Adipose tissue (tissue), 3 donors: ENCODE measurements around the gene ADAM33. TPM values are rescaled to one million over a fixed set of nuclear protein-coding genes. Genes with fewer than 3 reads are reported as not detected.

ENCODE experiments used
- H3K27ac ChIP-seq: one replicate; pipeline ENCODE4 v1.5.1; 2013; ENCODE audit warnings: low read depth, low read length
- WGBS, 3 donors: extraction: QIAGEN DNeasy Blood & Tissue Kit; methylation state at CpG; one replicate each; pipeline ENCODE4 v1.1.7; 2013; 5-methylcytosine and 5-hydroxymethylcytosine counted together
- polyA plus RNA-seq, 3 donors: library from polyadenylated mRNA; stranded (reverse); fragments of 200-250 nt; gene quantifications; one replicate each; pipeline ENCODE4 v1.2.3, GENCODE V29; 2013
- donor health status: healthy with polysubstance abuse.
- donor health status: Bipolar disorder and iron deficiency.
- donor health status: healthy.

The ADAM33 gene, protein sequence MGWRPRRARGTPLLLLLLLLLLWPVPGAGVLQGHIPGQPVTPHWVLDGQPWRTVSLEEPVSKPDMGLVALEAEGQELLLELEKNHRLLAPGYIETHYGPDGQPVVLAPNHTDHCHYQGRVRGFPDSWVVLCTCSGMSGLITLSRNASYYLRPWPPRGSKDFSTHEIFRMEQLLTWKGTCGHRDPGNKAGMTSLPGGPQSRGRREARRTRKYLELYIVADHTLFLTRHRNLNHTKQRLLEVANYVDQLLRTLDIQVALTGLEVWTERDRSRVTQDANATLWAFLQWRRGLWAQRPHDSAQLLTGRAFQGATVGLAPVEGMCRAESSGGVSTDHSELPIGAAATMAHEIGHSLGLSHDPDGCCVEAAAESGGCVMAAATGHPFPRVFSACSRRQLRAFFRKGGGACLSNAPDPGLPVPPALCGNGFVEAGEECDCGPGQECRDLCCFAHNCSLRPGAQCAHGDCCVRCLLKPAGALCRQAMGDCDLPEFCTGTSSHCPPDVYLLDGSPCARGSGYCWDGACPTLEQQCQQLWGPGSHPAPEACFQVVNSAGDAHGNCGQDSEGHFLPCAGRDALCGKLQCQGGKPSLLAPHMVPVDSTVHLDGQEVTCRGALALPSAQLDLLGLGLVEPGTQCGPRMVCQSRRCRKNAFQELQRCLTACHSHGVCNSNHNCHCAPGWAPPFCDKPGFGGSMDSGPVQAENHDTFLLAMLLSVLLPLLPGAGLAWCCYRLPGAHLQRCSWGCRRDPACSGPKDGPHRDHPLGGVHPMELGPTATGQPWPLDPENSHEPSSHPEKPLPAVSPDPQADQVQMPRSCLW
- polyA plus RNA-seq = 10 to 100 TPM in 2 of 3 donors, 1 to 10 TPM in 1; 3.8 to 63.0 (median 24.2) TPM

DNA sequence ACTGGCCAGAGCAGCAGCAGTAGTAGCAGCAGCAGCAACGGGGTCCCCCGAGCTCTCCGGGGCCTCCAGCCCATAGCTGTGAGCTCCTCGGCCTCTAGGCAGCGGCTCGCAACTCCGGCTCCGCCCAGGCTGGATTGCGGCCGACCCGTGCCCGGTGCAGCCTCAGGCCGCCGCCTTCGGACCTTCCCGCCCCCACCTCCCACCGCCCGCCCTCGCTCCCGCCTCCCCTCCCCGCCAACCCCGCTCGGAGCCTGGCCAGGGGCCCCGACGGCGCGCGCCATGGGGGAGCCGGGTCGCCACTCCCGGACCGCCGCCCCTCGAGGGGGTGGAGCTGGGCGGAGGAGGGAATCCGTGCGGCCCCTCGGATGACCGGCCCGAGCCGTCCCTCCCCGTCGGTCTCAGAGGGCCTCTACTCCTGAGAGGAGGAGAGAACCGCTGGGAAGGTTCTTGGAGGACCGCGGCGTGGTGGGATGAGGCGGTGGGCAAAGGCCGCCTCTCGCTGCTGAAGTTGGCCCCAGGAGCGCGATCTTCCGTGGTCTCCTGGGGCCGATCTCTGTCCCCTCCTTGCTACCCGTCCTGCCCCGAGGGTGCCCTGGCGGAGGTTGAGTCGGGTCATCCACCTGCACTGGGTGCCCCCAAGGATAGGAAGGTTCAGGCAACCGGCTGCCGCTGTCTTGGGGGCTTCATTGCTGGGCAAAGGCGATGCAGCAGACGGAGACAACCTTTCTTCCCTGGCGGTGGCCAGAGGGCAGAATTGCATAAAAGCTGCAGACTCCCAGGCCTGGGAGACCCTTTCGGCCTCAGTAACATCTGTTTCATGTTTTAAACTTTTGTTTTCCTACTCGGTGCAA is at the start of gene ADAM33:
ADAM33 (minus strand) TSS at position 80 of the 851 bp plus-strand sequence; CDS start at position 74, 6 bp downstream.
- no peak within 1 kb of the TSS for H3K27ac ChIP-seq
- WGBS, 3 donors = 8 to 9% (median 8%) methylated on average over 47 to 65 of the region's 65 CpGs

DNA sequence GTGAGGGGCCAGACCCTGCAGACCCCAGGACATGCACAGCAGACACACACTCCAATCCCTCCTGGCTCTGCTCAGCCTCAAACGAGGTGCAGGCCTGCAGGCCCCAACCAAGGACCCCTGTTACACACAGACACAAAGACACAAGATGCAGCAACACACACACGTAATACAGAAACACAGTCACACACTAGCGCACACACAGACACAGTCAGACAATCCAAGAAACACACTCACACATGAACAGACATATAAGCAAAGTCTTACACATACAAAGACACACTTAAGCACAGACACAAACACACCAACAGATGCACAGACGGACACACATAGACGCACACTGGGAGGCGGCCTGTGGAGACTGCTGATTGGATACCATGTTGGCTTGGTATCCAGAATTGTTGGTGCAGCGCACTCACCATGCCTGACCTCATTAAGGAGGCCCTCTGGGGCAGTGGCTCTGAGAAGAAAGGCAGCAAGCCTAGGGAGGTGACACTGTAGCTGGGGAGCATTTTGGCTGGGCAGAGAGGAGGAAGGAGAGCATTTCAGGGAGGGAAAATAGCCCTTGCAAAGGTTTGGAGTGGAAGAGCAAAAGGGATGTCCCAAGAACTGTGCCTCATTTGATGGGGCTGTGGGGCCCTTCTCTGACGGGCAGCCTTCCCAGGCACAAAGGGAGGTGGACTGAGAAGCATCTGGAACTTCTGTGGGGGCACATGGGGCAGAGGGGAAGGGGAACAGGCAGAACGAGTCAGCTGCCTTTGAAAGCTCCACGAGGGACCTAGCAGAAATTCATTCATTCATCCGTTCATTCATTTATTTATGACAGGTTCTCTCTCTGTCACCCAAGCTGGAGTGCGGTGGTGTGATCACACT is 49.2 kb upstream of the ADAM33 start:
- WGBS, 3 donors = 79 to 86% (median 83%) methylated on average over 12 of the region's 12 CpGs
- H3K27ac ChIP-seq = no peak overlapping the region

DNA sequence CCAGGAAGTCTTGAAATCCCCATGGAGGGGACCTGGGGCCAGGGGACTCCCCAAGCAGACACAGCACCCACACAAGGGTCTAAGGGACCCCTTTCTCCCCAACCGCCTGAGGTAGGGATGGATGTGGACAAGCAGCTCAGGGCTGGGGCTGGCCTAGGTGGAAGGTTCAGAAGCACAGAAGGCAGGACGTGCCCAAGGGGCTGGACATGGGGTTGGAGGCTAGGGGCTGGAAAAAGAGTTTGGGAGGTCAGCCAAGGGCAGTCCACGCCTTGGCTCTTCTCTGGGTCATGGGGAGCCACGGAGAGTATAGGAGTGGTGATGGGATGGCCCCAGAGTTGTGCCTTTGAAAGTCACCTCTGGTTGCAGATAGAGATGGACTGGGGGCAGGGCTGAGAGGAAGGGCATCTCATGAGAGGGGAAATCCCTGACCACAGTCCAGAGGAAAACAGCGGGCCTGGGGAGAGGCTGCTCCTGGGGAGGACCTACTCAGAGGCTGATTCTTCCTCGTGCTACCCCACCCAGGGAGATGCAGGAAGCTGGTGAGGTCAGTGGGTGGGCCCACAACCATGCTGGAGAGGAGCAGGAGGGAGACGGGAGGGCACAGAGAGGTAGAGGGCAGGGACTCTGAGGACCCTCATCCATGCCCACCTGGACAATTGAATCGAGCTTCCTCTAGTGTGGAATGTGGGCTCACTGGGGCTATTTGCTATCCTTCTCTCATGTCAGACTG is 48.2 kb upstream of the ADAM33 start:
- 58 to 79% (median 59%) methylated on average over 8 of the region's 8 CpGs for WGBS, 3 donors
- no peak overlapping the region for H3K27ac ChIP-seq

DNA sequence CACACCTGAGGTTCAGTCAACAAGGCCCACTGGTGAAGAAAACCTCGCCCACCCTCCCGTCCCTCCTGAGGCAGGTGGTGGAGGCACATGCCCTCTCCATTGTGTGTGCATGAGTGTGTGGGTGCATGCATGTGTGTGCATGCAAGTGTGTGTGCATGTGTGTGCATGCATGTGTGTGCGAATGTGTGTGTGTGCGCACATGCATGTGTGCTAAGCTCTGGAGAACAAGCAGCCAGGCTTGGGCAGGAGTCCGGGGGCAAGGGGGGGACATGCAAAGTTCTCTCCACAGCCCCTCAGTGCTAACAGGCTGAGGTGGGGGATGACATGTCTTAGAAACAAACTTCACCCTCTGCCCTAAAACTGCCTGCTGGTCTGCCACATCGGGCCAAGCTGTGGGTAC is 47.6 kb upstream of the ADAM33 start:
- no peak overlapping the region for H3K27ac ChIP-seq
- 77 to 97% (median 97%) methylated on average over 6 of the region's 6 CpGs for WGBS, 3 donors

DNA sequence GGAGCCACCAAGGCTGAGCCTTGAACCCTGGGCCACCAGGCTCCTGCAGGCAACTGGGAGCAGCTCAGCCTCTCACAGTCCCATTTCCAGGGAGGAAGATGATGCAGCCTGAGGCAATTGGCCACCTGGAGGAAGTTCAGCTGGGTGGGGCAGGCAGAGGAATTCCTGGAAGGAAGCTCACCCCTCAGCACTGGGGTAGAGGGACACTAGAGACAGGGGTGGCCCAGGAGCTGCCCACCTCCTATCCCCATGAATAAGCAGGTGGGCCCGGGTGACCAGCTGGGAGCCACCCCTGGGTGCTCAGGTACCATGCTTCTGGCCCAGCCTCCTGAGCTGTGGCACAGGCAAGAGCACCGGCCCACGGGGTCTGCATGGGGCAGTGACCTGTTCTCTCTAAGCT is 47.1 kb upstream of the ADAM33 start:
- 77 to 86% (median 80%) methylated on average over 3 of the region's 3 CpGs for WGBS, 3 donors
- H3K27ac ChIP-seq = no peak overlapping the region

DNA sequence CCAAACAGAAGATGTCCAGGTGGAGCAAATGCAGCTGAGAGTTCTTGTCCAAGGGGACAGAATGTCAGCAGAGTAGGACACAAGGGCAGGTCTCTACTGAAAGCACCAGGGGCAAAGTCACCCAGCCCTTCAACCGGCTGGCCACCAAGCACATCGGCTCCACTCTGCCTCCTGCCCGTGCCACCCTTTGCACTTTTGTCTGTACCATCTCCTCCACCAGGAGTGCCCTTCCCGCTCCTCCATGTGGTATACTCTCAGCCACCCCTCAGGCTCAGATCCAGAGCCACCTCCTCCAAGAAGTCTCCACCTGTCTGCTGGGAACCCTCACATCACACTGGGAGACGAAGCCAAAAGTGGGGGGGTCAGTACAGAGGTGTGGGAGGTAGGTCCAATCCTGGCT is 46.5 kb upstream of the ADAM33 start:
- whole genome bisulfite sequencing, 3 donors = 76 to 86% (median 82%) methylated on average over 5 of the region's 5 CpGs
- no peak overlapping the region for H3K27ac ChIP-seq

DNA sequence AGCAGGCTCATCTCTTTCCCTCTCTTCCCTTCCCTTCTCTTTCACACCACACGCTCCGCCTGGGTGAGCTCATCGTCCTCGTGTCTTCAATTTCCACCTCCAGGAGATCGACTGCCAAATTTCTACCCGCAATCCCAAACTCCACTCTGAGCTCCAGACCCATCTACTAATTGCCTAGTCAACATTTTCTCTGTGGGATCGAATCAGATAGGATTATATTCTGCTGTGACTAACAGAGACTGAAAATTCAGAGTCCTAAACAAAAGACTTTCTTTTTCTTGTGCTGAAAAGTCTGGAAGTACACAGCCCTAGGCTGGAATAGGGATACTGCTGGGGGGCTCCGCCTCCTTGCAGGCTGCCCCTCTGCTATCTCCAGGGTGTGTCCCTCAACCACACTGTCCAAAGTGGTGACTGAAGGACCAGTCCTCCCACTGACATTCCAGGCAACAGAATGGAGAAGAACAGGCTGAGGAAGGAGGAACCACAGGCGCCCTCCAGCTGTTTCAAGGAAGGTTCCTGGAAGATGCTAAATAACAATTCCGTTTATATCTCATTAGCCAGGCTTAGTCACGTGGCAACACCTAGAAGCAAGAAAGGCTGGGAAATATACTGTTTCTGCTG is 45.7 kb upstream of the ADAM33 start:
- WGBS, 3 donors = 34 to 36% (median 35%) methylated on average over 11 of the region's 11 CpGs
- no peak overlapping the region for H3K27ac ChIP-seq

DNA sequence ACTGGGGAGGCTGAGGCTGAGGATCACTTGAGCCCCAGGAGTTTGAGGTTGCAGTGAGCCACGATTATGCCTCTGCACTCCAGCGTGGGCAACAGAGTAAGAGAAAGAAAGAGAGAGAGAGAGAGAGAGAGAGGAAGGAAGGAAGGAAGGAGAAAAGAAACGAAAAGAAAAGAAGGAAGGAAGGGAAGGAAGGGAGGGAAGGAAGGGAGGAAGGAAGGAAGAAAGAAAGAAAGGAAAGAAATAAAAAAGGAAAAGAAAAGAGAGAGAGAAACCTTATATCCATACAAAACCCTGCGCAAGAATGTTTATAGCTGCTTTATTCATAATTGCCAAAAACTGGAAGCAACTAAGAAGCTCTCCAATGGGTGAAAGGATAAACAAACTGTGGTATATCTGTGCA is 42.5 kb upstream of the ADAM33 start:
- WGBS, 3 donors = 66 to 71% (median 68%) methylated on average over 4 of the region's 4 CpGs
- no peak overlapping the region for H3K27ac ChIP-seq

DNA sequence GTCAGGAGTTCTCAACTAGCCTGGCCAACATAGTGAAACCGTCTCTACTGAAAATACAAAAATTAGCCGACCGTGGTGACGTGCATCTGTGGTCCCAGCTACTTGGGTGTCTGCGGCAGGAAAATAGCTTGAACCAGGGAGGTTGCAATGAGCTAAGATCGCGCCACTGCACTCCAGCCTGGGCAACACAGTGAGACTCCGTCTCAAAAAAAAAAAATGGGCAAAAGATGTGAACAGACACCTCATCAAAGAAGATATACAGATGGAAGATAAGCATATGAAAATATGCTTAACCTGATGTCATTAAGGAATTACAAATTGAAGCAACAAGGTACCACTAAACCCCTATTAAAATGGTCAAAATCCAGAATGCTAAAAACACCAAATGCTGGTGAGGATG is 41.5 kb upstream of the ADAM33 start:
- WGBS, 3 donors = 84 to 97% (median 96%) methylated on average over 8 of the region's 8 CpGs

DNA sequence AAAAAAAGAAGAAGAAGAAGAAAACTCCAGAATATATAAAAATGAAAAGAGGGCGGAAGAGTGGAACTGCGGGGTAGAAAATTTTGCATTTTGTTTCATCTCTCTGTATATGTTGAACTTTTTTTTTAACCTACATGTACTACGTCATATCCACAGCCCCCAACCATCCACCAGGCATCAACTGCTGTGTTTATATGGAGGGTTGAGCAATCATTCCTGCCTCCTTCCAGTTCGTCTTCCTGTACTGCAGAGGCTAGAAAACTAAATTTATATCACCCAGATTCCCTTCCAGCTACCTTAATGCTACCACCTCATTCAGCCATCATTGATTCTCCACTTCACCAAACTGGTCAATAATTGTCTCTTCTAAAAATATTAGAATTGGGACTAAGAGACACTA is 40.1 kb upstream of the ADAM33 start:
- 78 to 91% (median 80%) methylated on average over 4 of the region's 4 CpGs for WGBS, 3 donors
- H3K27ac ChIP-seq = no peak overlapping the region

More for the DNA sequence above, 41.5 kb upstream of the ADAM33 start:
- H3K27ac ChIP-seq = no peak overlapping the region

DNA sequence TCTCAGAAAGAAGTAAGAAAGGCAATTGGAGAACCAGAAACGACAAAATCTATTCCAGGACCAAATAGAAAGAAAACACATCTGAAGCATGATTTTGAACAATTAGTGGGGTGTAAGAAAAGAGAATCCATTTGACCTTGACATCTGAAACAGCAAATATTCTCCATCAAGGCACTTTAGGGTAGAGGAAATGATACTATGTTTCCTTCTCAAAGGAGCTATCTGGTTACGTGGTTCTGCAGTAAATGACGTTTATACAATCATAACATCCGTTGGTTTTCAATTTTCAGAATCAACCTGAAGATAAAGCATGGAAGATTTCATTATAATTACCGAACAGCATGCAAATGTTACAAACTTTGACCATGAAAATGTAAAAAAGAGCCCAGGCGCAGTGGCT is 38.8 kb upstream of the ADAM33 start:
- no peak overlapping the region for H3K27ac ChIP-seq
- WGBS, 3 donors = 47 to 65% (median 59%) methylated on average over 6 of the region's 6 CpGs

DNA sequence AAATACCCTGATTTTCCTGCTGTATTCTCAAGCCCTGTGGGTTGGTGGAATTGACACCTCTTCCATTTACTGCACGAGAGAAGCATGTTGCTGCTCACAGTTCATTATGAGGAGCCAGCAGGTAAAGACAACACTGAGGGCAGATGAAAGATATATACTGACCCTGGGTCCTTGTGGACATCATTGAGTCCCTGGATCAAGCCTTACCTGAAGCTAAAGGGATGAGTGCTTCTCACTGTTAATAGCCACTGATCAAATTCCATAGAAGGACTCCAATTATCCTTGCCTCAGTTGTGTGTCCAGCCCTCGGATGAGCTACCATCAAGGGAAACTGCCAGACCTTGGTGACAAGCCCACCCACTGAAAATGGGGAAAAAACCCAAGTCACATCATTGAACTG is 38.3 kb upstream of the ADAM33 start:
- 74 to 93% (median 90%) methylated on average over 2 of the region's 2 CpGs for WGBS, 3 donors
- no peak overlapping the region for H3K27ac ChIP-seq

DNA sequence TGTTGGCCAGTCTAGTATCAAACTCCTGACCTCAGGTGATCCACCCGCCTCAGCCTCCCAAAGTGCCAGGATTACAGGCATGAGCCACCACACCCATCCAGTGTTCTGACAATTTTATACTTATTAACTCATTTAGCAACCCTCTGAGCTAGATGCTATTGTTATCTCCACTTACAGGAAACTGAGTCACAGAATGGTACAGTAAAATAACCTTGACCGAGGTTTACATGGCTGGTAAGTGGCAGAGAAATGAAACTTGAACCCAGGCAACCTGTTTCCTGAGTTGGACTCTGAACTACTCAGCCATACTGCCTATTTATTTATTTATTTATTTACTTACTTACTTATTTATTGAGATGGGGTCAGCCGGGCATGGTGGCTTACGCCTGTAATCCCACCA is 37.2 kb upstream of the ADAM33 start:
- WGBS, 3 donors = 83 to 90% (median 89%) methylated on average over 4 of the region's 4 CpGs
- no peak overlapping the region for H3K27ac ChIP-seq

DNA sequence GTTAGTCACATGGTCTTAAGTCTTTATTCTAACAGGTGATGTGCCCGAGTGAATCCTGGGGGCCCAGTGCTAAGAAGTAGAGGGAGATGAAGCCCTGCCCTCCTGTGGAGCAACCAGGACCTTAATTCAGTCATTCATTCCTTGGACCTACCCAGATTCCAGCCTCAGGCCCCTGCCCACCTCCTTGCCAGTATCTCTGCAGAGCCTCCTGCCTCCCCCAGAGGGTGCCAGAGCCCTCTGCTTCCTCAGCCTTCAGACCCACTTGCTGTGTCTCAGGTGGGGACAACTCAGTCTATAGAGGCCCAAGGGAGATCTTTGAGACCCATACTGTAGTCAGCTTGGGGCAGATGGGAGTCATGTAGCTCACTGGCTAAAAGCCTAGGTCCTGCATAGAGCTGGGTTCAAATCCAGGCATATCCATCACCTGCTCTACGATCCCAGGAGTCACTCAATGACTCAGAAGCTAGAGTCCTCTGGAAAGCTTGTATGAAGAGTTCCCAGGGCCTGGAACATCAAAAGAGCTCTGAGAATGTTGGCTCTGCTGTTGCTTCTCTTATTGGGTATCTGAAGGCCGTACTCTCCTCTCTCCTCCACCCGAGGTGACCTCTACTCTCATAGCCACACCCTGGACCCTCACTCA is 34.5 kb upstream of the ADAM33 start:
- 80 to 84% (median 82%) methylated on average over 4 of the region's 4 CpGs for WGBS, 3 donors

DNA sequence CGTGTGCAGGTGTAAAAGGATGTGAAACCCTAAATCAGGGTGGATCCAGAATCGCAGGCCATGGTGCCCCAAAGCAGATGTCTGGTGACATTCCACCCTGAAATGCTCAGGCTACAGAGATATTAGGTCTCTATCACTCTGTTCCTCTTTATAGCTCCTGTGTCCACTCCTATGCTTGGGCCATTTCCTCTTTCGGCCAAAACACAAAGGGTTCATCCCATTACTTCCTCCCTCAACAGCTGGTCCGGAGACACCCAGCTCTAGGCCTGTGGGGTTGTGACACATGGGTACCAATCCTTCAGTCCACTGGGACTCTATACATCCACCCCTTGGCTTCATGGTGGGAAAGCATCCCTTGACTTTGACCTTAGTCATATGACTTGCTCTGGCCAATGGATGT is 32.3 kb upstream of the ADAM33 start:
- H3K27ac ChIP-seq = no peak overlapping the region
- WGBS, 3 donors = 54 to 82% (median 55%) methylated on average over 4 of the region's 4 CpGs

More for the DNA sequence above, 34.5 kb upstream of the ADAM33 start:
- H3K27ac ChIP-seq = no peak overlapping the region

DNA sequence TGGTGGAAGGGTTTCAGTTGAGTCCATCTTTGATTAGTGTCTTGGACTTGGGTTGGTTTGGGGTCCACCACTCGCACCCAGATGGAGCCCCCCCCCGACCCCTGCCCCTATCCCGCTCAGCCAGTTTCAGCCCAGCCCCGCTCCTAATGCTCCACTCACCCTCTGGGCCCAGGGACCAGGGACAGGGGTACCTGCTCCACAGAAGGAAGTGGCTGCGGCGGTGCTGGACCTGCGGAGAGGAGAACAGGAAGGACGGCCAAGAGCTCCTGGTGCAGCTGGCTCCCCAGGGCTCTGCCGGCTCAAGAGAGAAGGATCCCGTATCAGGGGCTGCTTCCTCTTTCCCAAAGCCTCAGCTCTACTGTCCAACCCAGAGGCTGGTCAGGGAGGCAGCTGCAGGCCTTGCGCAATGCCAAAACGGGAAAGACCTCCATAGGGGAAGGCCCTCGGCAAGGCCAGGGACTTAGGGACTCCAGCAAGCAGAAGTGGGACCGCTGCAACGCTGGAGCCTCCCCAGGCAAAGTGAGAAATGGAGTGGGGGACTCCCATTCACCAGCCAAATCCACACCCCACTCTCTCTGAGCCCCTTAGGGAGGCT is 30.6 kb upstream of the ADAM33 start, which contains the start of gene SIGLEC1:
SIGLEC1 (minus strand) TSS at position 322 of the 595 bp plus-strand sequence. CDS start 5,472 bp downstream, outside the sequence.
- 62 to 71% (median 68%) methylated on average over 10 to 15 of the region's 15 CpGs for WGBS, 3 donors
- H3K27ac ChIP-seq = no peak within 1 kb of the TSS
